Activated CD4-positive, alpha-beta T cell treated with anti-CD3 and anti-CD28 coated beads for 4 hours (primary cell): Measurements from ENCODE around the gene TMEM18.

Source experiments
- DNase-seq, 2 donors: peaks; one replicate each; pipeline ENCODE4 v3.0.0-alpha.2; 2020

Gene TMEM18

DNA sequence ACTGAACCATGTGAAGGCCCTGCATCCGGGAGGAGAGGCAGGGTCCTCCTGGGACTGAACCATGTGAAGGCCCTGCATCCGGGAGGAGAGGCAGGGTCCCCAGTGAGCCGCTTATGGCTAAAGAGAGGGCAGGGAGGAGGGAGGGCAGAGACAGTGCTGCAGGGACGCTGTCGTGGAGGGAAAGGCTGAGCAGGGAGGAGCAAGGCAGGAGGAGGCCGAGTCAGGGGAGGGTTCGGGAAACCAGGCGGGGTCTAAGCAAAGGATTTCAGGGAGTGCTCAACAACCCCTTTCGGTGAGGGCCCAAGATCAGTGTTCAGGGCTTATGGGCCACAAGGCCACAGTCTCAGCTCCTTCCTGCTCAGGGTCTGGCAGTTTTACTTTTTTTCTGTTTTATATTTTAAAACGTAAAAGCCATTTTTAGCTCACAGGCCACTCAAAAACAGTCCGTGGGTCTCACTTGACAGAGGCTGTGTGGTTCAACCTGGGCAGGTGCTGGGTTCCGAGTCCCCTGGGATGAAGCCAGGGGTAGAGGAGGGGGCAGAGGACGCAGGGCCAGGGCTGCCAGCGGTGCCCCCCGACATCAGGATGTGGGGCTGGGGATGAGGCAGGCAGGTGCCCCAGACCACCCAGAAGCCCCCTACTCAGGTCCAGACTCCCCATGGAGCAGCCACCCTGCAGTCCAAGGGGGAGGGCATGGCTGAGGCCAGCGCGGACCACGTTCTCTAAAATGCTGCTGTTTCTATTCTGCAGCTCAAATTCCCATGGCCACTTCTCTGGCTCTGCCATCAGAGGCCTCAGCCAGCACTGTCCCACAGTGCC is 5.2 kb downstream of the TMEM18 start:
- DNase-seq: no peak

DNA sequence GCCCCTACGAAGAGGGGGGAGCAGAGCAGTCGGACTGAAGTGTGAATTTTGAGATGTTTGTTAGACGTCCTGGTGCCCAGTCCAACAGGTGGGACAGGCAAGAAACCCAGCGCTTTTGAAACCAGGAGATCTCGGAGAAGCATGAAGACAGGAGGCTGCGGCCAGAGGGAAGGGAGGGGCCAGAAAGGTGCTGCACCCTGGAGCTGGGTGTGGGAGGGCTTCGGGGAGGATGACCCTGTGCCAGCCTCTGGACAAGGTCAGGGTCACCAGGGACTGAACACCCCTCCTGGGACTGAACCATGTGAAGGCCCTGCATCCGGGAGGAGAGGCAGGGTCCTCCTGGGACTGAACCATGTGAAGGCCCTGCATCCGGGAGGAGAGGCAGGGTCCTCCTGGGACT is 6.1 kb downstream of the TMEM18 start:
- DNase-seq: no peak

DNA sequence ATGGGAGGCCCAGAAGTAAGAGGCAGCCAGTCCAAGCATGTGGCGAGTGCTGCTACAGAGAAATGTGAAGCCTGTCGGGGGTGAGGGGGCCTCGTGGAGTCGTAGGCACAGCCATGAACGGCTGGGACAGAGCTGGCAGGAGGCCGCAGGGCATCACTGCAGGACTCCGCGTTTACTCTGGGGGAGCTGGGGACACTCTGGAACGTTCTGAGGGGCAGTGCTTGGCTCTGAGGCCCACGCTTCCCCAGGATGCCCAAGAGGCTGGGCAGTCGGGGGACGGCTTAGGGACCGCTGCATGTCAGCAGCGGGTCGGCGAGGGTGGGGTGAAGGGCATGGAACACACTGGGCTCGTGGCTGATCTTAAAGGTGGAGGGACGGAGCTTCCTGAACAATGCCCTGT is 6.6 kb downstream of the TMEM18 start:
- no peak for DNase-seq

- no peak for DNase-seq
These were observed 7.9 kb downstream of the TMEM18 start for GRCh38 chr2:669323-669722.

DNA sequence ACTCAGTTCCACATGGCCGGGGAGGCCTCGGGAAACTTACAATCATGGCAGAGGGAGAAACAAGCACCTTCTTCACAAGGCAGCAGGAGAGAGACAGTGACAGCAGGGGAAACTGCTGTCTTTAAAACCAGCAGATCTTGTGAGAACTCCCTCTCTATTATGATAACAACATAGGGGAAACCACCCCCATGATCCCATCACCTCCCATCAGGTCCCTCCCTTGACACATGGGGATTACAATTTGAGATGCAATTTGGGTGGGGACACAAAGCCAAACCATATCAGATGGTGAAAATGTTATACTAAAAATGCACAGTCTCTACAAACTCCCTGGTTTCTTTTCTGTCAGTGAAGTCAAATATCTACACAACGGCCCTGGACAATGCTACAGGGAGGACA is 9.2 kb downstream of the TMEM18 start:
- DNase-seq: no peak

- DNase-seq: peak in 1 of 2 donors; percentile 16
These were observed 9.7 kb downstream of the TMEM18 start for GRCh38 chr2:667332-667999.

GRCh38 chr2:666441-666840 is 10.8 kb downstream of the TMEM18 start:
- DNase-seq: no peak

DNA sequence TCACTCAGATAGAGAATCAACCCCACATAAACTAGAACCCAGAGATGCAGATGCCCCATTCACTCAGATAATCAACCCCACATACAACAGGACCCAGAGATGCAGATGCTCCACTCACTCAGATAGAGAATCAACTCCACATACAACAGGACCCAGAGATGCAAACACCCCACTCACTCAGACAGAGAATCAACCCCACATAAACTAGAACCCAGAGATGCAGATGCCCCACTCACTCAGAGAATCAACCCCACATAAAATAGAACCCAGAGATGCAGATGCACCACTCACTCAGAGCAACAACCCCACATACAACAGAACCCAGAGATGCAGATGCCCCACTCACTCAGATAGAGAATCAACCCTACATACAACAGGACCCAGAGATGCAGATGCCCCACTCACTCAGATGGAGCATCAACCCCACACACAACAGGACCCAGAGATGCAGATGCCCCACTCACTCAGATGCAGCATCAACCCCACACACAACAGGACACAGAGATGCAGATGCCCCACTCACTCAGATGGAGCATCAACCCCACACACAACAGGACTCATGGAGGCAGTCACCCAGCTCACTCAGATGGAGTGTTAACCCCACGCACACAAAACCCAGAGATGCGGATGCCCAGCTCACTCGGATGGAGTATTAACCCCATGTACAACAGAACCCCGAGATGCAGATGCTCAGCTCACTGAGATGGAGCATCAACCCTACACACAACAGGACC is 11.7 kb downstream of the TMEM18 start:
- DNase-seq: no peak

- DNase-seq: no peak
These were observed 13.1 kb downstream of the TMEM18 start for GRCh38 chr2:664063-664462.

DNA sequence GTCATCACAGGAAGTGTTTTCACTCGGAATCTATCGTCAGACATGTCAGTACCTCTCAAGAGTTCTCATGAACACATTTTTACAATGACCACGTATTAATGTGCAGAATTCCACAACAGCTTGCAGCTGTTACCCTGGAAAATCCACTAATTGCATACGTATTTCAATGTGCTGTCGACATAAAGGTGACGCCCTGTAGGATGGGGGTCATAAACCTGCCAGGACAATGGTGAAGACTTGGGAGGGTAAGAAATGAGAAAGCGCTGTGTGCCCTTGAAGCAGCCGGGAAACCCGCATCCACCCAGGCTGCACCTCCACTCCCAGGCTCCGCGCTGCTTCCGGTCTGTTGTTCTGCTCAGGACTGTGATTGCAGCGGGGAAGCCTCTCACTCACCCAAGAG is 14.0 kb downstream of the TMEM18 start:
- no peak for DNase-seq

- DNase-seq: no peak
These were observed 15.9 kb downstream of the TMEM18 start for GRCh38 chr2:661360-661635.

DNA sequence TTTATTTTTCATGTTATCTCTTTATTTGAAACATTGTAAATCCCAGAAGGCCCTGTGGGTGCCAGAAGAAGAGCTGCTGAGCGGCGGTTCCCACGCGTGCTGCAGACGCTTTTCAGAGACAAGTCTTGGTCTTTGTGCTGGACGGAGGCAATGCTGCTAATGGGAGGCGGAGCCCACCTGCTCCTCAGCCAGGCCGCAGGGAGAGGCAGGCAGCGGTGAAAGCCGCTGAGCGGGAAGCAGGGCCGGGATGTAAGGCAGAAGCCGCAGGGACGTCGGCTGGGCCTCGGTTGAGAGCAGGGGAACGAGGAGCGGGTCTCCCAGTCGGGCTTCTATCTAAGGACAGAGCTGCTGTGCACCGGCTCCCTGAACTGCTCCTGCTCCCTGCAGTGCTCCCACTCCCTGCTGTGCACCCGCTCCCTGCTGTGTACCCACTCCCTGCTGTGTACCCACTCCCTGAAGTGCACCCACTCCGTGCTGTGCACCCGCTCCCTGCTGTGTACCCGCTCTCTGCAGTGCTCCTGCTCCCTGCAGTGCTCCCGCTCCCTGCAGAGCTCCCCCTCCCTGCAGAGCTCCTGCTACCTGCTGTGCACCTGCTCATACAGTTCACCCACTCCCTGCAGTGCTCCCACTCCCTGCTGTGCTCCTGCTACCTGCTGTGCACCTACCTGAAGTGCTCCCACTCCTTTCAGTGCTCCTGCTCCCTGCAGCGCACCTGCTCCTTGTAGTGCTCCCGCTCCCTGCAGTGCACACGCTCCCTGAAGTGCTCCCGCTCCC is 16.4 kb downstream of the TMEM18 start:
- no peak for DNase-seq

DNA sequence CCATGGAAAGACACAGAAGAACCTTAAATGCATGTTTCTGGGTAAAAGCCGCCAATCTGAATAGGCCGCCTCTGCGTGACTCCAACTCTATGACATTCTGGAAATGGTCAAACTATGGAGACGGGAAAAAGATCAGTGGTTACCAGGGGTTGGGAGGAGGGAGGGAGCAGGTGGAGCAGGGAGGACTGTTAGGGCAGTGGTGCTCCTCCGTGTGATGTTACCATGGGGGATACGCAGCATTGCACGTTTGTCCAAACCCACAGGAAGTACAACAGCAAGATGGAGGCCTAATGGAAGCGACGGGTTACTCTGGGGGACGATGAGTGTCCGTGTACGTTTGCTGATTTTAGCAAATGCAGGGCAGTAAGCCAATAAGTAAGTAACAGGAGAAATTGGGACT is 17.2 kb downstream of the TMEM18 start:
- DNase-seq: no peak

GRCh38 chr2:658426-658825 is 18.8 kb downstream of the TMEM18 start:
- DNase-seq: no peak

DNA sequence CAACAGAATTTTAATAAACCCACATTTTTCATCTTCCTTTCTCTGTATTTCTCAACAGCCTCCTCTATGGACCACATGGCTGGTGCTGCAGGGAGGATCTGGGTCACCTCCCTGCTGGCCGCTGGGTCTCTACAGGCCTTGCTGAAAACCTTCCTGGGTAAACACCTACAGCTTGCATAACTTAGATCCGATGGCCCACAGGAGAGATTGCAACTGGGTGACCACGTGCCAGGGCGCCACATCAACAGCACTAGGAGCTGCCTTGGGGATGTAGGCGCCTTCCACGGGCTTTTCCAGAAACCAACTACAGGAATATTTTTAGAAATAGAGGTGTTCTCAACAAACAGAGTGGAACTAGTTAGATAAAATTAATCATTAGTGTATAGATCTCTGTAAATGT is 19.4 kb downstream of the TMEM18 start:
- DNase-seq: no peak

DNA sequence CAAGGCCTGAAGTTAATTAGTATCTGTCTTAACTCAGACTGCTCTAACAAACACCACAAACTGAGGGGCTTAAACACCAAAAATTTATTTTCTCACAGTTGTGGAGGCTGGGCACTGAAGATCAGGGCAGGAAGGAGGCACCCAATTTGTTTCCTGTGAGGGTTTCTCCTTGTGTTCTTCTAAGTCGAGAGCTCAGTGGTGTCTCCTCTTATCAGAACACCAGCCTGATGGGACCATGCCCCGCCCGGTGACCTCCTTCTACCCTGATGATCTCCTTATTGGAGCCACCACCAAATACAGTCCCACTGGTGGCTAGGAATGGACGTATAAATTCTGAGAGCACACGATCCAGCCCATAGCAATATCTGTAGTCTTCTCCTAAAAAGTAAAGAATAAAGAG is 20.5 kb downstream of the TMEM18 start:
- DNase-seq: no peak

- no peak for DNase-seq
These were observed 21.6 kb downstream of the TMEM18 start for GRCh38 chr2:655626-656025.

GRCh38 chr2:654896-655295 is 22.3 kb downstream of the TMEM18 start:
- no peak for DNase-seq

DNA sequence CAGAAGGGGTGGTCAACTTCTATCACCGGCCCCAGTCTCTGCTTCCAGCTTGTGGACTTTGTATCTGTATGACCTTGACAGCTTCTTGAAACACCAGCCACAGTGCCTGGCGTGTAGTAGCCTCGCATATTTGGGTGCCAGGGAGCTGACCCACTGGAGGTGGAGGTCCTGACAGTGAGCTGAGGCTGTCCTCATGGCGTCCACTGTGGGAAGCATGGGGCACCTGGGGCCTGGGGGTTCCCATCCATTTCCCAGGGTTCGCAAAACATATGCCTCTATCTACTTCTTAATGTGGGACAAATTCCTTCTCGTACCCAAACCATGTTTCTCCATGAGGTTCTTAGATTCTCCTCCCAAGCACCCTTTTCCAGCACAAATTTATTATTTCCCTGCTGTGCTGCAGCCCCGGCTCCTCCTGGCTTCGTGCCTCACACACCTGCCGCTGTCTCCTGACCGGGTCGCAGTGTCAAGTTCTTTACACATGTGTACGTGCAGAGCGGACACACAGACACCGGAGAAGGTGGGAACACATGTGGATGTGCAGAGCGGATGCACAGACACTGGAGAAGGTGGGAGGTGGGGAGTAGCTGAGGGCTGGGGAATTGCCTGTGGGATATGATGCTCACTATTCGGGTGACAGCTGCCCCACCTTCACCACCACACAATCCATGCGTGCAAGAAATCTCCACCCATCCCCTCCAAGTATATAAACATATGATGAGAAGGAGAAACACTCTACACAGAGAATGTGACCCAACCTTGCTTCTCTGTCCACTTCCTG is 23.4 kb downstream of the TMEM18 start:
- no peak for DNase-seq

DNA sequence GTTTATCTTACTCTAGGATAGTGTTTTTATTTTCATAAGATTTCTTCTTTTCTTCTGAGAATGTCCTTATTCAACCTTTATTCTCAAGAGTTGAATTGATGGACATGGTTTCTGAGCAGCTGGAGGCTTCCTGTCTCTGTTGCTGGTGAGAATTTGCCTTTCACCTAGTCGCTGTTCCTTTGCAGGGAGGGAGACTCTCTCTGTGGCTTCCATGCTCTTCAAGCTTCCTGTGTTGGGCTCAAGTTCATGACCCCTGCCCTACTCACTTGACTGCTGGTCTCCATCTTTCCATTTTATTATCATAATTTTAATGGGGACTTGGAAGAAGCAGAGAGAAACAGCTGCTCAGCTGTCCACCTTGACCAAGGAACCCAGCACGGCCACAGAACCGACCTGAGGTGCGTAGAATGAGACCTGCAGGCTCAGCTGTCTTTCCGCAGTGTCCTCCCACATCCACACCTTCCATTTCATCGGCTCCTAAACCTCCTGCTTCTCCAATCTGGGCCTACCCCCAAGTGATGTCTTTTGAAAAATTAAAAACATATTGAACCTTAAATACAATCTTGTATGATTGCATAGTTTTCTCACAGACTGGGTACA is 24.2 kb downstream of the TMEM18 start:
- no peak for DNase-seq

DNA sequence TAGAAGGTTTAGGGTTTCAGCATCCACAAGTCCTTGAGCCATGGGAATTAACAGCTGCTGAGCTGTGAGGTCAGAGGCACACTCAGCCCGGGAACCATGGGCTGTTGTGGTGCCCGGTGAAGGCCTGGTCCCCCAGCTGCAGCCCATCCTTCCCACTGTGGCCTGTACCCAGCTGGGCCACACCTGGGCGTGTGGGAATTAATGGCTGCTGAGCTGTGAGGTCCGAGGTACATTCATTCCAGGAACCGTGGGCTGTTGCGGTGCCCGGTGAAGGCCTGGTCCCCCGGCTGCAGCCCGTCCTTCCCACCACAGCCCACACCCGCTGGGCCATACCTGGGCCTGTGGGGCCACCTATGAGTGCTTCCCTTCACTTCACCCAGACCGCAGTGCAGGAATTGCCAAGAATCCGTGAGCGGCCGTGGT is 25.2 kb downstream of the TMEM18 start:
- DNase-seq: no peak
